Stimulated activated CD4-positive, alpha-beta T cell treated with anti-CD3 and anti-CD28 coated beads, Interleukin-12 subunit alpha, Interleukin-12 subunit beta, amount 100 ng/mL, for 48 hours (primary cell): ENCODE results near the gene DOLK.
A peak's percentile ranks its signal among the peaks of the same experiment; 100 is the strongest.
"Not testable (repeated sequence)": the region's sequence is repeated elsewhere in the genome, so short reads cannot be mapped to it uniquely, and the experiment has no call there.

Source experiments
- DNase-seq, 3 donors: peaks; one replicate each; pipeline ENCODE4 v3.0.0-alpha.2; 2020; ENCODE audit warnings: low read depth in 2 of 3, low spot score in 1 of 3

DOLK gene

DNA sequence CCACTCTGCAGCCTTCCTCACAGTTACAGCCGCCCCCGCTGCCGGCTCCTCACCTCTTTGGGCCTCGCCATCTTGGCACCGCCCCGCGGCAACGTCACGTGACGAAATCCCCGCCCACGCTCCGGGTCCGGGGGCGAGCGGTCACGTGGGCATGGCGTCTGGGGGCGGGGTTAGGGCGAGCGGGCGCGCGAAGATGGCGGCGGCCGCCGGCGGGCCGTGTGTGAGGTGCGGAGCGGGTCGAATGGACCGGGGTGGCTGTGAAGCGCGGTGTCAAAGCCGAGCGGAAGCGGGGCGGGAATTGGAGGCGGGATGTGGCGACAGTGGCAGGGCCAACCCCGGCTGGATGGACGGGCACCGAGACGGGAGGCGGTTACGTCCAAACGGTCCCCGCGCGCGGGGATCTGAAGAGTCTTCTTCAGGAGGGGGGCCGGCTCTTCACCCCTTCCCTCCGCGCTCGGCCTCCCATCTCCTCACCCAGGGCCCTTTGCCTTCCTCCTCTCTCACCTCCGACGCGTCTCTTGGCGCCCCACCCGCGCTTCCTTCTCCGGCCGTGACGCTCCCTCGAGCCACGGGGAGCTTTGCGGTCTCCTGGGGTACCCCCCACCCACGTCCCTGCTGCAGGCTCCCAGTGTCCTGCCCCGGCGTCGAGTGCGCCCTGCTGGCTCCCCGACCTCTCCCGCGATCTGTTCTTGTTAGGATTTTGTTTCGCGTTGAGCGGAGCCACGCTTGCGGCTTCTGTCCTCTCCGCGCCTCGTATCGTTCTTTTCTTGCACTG is at the start of gene DOLK, which contains the start of gene NUP188:
Gene DOLK (minus strand): TSS at position 77 of the 775 bp plus-strand sequence. CDS start 300 bp downstream, outside the sequence.
Gene NUP188 (plus strand): TSS at position 173 of the 775 bp plus-strand sequence. CDS start 21 bp downstream, at position 194.
- DNase-seq, result peak; percentile 98 to 99 (median 98)

DNA sequence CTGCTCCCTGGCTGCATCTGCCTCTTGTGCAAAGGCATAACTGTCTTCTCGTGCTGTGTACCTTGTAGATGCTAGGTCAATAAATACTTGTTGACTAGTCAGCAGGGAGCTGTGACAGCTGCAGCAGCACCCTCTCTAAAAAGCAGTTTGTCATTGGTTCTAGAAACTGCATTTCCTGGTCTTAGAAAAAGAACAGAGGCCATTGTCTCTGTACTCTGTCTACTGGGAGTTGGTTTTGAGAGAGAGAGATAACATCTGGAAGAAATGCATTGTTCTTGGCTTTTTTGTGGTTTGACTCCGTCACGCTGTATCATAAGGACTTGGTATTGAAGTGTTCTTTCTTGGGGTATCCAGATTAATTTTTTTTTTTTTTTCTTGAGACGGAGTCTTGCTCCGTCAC is 48.4 kb upstream of the DOLK start:
- DNase-seq, result no peak

DNA sequence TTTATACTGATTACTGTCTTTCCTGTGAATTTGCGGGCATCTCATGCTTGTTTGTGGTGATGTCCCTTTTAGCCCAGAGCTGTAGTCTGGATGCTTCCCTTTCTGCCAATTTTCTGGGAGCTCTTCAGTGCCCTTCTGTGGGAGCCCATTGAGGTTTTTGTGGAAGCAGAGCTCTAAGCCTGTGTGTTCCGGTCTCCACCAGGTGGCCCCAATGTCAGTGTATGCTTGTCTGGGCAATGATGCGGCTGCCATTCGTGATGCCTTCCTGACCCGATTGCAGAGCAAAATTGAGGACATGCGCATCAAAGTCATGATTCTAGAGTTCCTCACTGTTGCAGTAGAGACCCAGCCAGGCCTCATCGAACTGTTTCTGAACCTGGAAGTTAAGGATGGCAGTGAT is 45.6 kb upstream of the DOLK start:
- DNase-seq, result no peak

- no peak for DNase-seq
Measured at GRCh38 chr9:128987805-128988204, 40.4 kb upstream of the DOLK start.

DNA sequence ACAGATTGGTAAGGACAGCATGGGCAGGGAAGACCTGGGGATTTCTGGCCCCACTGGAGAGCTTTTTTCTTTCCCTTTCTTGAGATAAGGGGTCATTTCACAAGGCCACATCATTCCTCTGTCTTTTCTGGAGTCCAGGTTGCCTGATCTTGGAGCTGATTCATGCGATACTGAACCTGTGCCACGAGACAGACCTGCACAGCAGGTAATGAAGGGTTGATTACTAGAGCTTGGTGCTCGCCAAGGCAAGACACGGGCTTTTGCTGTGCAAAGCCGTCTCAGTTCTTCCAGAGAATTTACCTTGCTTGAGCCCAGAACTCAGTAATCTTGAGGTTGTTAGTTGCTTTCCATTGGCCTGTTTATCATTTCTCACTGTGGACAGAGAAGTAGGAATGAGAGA is 39.3 kb upstream of the DOLK start:
- DNase-seq, result no peak

GRCh38 chr9:128983536-128983935 is 36.1 kb upstream of the DOLK start:
- DNase-seq, result no peak

GRCh38 chr9:128979111-128979510 is 31.7 kb upstream of the DOLK start:
- no peak for DNase-seq

DNA sequence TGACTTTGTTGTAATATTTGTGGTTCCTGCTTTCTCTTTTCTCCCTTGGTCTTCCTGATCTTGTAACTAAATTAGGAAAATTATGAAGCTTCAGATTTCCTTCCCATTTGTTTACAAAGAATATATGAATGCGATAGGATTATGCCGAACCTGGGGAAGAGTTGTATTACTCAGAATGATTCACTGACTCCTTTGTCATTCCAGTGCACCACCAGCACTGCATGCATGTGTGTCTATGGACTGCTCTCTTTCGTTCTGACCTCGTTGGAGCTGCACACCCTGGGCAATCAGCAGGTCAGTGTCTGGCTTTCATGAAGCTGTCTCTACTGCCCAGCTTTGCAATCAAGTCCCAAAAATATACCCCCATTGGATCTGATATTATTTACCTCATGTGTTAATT is 25.6 kb upstream of the DOLK start:
- DNase-seq, result no peak

DNA sequence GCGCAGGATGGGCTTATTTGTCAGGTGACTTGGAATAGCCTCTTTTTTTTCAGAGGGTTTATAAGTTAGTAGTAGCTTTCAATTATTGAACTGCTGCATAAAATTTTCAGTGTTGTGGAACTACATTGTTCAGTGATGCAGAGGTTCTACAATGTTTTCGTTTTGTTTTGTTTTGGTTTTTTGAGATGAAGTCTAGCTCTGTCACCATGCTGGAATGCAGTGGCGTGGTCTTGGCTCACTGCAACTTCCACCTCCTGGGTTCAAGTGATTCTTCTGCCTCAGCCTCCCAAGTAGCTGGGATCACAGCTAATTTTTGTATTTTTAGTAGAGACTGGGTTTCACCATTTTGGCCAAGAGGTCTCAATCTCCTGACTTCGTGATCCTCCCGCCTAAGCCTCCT is 22.1 kb upstream of the DOLK start:
- no peak for DNase-seq

GRCh38 chr9:128961403-128961802 is 14.0 kb upstream of the DOLK start:
- DNase-seq, result not testable (repeated sequence)

GRCh38 chr9:128947277-128947526 is 201 bp downstream of the DOLK start:
- DNase-seq, result no peak

GRCh38 chr9:128946571-128947276 is 679 bp downstream of the DOLK start:
- DNase-seq, result peak in 1 of 3 donors; percentile 5

GRCh38 chr9:128945798-128946501 is 1.5 kb downstream of the DOLK start:
- DNase-seq, result no peak

- DNase-seq, result not testable (repeated sequence)
Measured at GRCh38 chr9:128944966-128945365, 2.4 kb downstream of the DOLK start.

- no peak for DNase-seq
Measured at GRCh38 chr9:128943832-128944620, 3.4 kb downstream of the DOLK start.

DNA sequence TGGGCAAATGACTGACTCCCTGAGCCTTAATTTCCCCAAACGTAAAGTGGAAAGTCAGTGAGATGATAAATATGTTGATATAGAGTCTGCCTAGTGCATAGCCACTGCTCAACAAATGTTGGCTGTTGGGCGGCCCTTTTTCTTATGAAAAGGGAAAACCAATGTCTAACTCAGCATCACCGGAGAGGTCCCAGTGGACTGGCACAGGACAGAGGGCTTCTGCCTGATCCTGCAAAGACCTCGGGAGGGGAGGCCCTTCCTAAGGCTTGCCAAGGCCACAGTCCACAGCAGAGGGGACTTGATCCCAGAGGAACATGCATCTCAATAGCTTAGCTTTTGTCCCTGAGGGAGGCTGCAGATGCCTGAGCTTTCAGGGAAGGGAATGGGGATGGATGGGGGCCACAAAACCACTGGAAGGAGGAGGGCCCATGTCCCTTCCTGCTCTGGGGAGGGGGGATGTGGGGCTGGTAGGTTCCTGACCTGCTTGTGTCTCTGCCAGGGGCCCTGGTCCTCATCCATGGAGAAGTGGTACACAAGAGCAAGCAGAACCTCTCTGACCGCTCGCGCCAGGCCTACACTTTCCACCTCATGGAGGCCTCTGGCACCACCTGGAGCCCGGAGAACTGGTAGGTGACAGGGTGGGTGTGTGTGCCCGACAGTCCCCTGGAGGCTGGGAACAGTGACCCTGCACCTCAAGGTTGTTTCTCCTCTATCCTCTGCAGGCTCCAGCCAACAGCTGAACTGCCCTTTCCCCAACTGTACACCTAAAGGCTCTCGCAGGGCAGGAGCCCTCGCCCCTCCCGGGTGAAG is 6.3 kb downstream of the DOLK start:
- no peak for DNase-seq

DNA sequence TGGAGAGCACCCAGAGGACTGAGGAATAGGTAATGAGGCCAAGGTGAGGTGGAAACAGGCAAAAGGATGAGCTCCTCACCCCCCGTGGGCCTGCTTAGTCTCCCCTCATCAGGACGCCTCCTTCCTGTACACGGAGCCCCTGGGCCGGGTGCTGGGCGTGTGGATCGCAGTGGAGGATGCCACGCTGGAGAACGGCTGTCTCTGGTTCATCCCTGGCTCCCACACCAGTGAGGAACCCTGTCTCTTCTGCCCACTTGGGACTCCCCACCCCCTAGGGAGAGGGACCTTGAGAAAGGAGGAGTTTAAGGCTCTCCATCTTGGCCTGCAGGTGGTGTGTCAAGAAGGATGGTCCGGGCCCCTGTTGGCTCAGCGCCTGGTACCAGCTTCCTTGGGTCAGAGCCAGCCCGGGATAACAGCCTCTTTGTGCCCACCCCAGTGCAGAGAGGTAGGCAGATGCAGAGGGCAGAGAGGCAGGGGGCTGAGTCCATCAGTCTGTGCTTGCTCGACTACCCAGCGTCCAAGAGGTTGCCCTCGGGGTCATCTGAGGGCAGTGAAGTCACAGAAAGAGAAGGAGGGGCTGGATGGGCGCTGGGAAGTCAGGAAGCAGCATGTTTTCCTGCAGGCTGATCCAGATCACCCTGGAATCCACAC is 7.0 kb downstream of the DOLK start:
- no peak for DNase-seq

GRCh38 chr9:128937310-128938165 is 9.9 kb downstream of the DOLK start:
- no peak for DNase-seq
